GM18526 (cell line): ENCODE data around the gene NEGR1.

Experiments used
- POLR2A ChIP-seq: IDR thresholded peaks from 3 replicates; pipeline ENCODE4 v1.6.1; 2011; ENCODE audit not compliant: insufficient read length; ENCODE audit errors: extremely low read depth

Gene NEGR1

GRCh38 chr1:71351438-71351837 is 930.9 kb downstream of the NEGR1 start:
- no peak for TF ChIP-seq POLR2A

GRCh38 chr1:71350805-71351204 is 931.5 kb downstream of the NEGR1 start:
- no peak for TF ChIP-seq POLR2A

GRCh38 chr1:71350330-71350729 is 932.0 kb downstream of the NEGR1 start:
- TF ChIP-seq POLR2A: no peak
